ENCODE data around the gene IP6K3. TPM values are rescaled to one million over a fixed set of nuclear protein-coding genes. Genes with fewer than 3 reads are reported as not detected.

IP6K3 gene
- polyA plus RNA-seq, 1 of the 3 experiments (the other 2 are of a cell fraction) = 0.21 TPM

DNA sequence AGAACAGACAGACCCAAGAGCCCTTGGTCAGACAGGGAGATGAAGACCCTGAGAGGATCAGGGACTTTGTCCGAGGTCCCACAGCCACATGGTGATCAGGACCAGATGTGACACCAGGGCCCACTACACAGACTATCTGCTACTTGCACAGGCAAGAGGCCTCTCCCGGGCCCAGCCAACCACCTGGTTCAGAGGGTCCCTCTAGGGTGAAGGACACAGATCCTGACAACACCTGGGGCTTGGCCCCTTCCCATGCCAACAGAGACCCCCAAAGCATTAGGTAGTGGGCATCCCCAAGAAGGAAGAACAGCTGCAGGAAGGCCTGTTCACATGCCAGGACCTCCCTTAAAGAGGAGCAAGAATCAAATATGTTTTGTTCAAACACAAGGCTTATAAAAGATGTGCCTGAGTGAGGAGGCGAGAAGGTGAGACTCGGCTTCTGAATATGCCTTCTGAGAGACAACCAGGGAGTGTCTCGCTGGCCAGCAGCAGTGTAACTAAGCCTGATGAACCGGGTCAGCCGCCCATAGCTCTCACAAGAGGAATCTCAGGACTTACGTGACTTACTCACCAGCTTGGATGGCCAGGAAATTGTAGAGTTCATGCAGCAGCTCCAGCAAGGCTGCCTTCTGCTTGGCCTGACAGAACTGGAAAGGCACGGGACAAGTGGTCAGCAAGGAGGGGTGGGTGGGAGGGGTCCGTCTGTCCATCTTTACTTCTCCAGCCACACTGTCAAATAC lies 37.2 kb upstream of the IP6K3 start:
- ChIA-PET CTCF (interaction anchor here (1.1 to 7.1 kb wide), 3 partner anchors 14 to 271 kb away, joined by 3 to 53 read pairs (median 3); no protein-coding TSS in a partner anchor), POLR2A (no interaction called here)
- Histone ChIP-seq H3K4me3 (ENCODE audit: low read depth in 2 of 2, low read length in 1 of 2) (no peak overlapping the region), H3K9me2 (no peaks in the 10 kb centered on the region), H3K4me2 (no peak overlapping the region), H3K4me1 (ENCODE audit: control insufficient read depth in 1 of 2, insufficient read depth in 2 of 2, low read depth in 1 of 2, low read length in 1 of 2) (peaks cover 39 to 51% of the 10 kb centered on the region in 2 experiments), H3K27ac (ENCODE audit: low read depth in 2 of 2, low read length in 1 of 2) (no peak overlapping the region), H4K20me1 (ENCODE audit: insufficient read depth) (peaks cover 28% of the 10 kb centered on the region), H3K36me3 (replicated peaks in 1 of 2; ENCODE audit: control insufficient read depth in 1 of 2, insufficient read depth in 2 of 2, low read length in 1 of 2) (peaks cover 38 to 66% of the 10 kb centered on the region in 2 experiments), H3K9ac (no peak overlapping the region), H3F3A (replicated peaks; ENCODE audit: insufficient read depth) (peaks cover 24% of the 10 kb centered on the region), H2AFZ (ENCODE audit: low read depth) (no peak overlapping the region), H3K9me3 (no peaks in the 10 kb centered on the region), H3K79me2 (ENCODE audit: insufficient read depth) (peaks cover 68% of the 10 kb centered on the region), H3K27me3 (ENCODE audit: insufficient read depth) (no peaks in the 10 kb centered on the region)
- no peak for DNase-seq
- WGBS (ENCODE audit: low lambda C conversion rate) = 93% methylated on average over 7 of the region's 10 CpGs
- TF ChIP-seq MXI1 (IDR thresholded peaks at IDR 0.05; ENCODE audit: low read depth, low read length) (no peak), YY1 (IDR thresholded peaks at IDR 0.05; ENCODE audit: low read depth) (no peak), EP300 (IDR thresholded peaks at IDR 0.05; ENCODE audit: borderline replicate concordance in 1 of 2, low read depth in 1 of 2, low read length in 1 of 2) (no peak), SIN3A (IDR thresholded peaks at IDR 0.05; ENCODE audit: borderline replicate concordance, low read depth, low read length) (no peak), RAD21 (IDR thresholded peaks at IDR 0.05; ENCODE audit: low read length) (no peak), FOXJ3 (CRISPR knock-in tag; IDR thresholded peaks at IDR 0.05) (no peak), EZH2phosphoT487 (IDR thresholded peaks at IDR 0.05; ENCODE audit: borderline replicate concordance, low read depth) (no peak), FOXM1 (IDR thresholded peaks at IDR 0.05; ENCODE audit: low read depth) (no peak), GATA2 (CRISPR knock-in tag; IDR thresholded peaks at IDR 0.05) (no peak), MEF2A (IDR thresholded peaks at IDR 0.05; ENCODE audit: borderline replicate concordance, low read depth) (no peak), NFIC (IDR thresholded peaks at IDR 0.05; ENCODE audit: borderline replicate concordance) (no peak), NRF1 (IDR thresholded peaks at IDR 0.05; ENCODE audit: low read depth, low read length) (no peak), CHD2 (IDR thresholded peaks at IDR 0.05; ENCODE audit: low read length, partially characterized antibody) (no peak)
- TF ChIP-seq, protein P1, sequence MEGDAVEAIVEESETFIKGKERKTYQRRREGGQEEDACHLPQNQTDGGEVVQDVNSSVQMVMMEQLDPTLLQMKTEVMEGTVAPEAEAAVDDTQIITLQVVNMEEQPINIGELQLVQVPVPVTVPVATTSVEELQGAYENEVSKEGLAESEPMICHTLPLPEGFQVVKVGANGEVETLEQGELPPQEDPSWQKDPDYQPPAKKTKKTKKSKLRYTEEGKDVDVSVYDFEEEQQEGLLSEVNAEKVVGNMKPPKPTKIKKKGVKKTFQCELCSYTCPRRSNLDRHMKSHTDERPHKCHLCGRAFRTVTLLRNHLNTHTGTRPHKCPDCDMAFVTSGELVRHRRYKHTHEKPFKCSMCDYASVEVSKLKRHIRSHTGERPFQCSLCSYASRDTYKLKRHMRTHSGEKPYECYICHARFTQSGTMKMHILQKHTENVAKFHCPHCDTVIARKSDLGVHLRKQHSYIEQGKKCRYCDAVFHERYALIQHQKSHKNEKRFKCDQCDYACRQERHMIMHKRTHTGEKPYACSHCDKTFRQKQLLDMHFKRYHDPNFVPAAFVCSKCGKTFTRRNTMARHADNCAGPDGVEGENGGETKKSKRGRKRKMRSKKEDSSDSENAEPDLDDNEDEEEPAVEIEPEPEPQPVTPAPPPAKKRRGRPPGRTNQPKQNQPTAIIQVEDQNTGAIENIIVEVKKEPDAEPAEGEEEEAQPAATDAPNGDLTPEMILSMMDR (IDR thresholded peaks at IDR 0.05) = no peak
- TF ChIP-seq, protein P2, sequence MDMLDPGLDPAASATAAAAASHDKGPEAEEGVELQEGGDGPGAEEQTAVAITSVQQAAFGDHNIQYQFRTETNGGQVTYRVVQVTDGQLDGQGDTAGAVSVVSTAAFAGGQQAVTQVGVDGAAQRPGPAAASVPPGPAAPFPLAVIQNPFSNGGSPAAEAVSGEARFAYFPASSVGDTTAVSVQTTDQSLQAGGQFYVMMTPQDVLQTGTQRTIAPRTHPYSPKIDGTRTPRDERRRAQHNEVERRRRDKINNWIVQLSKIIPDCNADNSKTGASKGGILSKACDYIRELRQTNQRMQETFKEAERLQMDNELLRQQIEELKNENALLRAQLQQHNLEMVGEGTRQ (IDR thresholded peaks at IDR 0.05; ENCODE audit: borderline replicate concordance, low read depth, low read length) = no peak
- TF ChIP-seq, protein P3, sequence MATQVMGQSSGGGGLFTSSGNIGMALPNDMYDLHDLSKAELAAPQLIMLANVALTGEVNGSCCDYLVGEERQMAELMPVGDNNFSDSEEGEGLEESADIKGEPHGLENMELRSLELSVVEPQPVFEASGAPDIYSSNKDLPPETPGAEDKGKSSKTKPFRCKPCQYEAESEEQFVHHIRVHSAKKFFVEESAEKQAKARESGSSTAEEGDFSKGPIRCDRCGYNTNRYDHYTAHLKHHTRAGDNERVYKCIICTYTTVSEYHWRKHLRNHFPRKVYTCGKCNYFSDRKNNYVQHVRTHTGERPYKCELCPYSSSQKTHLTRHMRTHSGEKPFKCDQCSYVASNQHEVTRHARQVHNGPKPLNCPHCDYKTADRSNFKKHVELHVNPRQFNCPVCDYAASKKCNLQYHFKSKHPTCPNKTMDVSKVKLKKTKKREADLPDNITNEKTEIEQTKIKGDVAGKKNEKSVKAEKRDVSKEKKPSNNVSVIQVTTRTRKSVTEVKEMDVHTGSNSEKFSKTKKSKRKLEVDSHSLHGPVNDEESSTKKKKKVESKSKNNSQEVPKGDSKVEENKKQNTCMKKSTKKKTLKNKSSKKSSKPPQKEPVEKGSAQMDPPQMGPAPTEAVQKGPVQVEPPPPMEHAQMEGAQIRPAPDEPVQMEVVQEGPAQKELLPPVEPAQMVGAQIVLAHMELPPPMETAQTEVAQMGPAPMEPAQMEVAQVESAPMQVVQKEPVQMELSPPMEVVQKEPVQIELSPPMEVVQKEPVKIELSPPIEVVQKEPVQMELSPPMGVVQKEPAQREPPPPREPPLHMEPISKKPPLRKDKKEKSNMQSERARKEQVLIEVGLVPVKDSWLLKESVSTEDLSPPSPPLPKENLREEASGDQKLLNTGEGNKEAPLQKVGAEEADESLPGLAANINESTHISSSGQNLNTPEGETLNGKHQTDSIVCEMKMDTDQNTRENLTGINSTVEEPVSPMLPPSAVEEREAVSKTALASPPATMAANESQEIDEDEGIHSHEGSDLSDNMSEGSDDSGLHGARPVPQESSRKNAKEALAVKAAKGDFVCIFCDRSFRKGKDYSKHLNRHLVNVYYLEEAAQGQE (IDR thresholded peaks at IDR 0.05; ENCODE audit: low read depth, low read length) = no peak

All from SK-N-SH (cell line).